Keratinocyte (primary cell): ENCODE data around the gene KIF1C. TPM values are rescaled to one million over a fixed set of nuclear protein-coding genes. Genes with fewer than 3 reads are reported as not detected.
A peak's percentile ranks its signal among the peaks of the same experiment; 100 is the strongest.

Experiments
- DNase-seq: peaks from one replicate; pipeline ENCODE4 v3.0.0-alpha.2; 2011; ENCODE audit warnings: low read depth, missing footprints, low spot score
- FAIRE-seq: peaks from 2 replicates; lab custom pipeline; 2011; peaks lifted over from hg19 to GRCh38; lab: Jason Lieb, UNC
- H2AFZ ChIP-seq: 2 replicates; pipeline ENCODE4 v1.6.0; 2012; ENCODE audit warnings: low read length, control low read depth, inconsistent platforms; ENCODE audit not compliant: control insufficient read depth
- H3K27ac ChIP-seq: 2 replicates; pipeline ENCODE4 v1.5.1; 2011; ENCODE audit warnings: low read length; ENCODE audit not compliant: control insufficient read depth, insufficient read depth
- H3K27me3 ChIP-seq: 3 replicates; pipeline ENCODE4 v1.6.0; 2011; ENCODE audit warnings: low read length; ENCODE audit not compliant: control insufficient read depth, insufficient read depth; ENCODE audit errors: extremely low read depth
- H3K36me3 ChIP-seq, 2 experiments: 2 replicates in 1 of 2; 3 replicates in 1 of 2; pipeline ENCODE4 v1.5.1; 2011; ENCODE audit warnings: low read length in 2 of 2, mild to moderate bottlenecking in 1 of 2; ENCODE audit not compliant: control insufficient read depth in 2 of 2, insufficient read depth in 2 of 2; ENCODE audit errors: extremely low read depth in 1 of 2
- H3K4me1 ChIP-seq: 3 replicates; pipeline ENCODE4 v1.5.1; 2011; ENCODE audit warnings: low read length; ENCODE audit not compliant: control insufficient read depth, insufficient read depth; ENCODE audit errors: extremely low read depth
- H3K4me2 ChIP-seq: 3 replicates; pipeline ENCODE4 v1.6.0; 2011; ENCODE audit warnings: low read depth, low read length; ENCODE audit not compliant: control insufficient read depth, insufficient read depth; ENCODE audit errors: extremely low read depth
- H3K4me3 ChIP-seq, 3 experiments: fragments of 200-600 bp in 1 of 3; sonication (generic) in 1 of 3; 2 replicates in 2 of 3; 3 replicates in 1 of 3; pipeline ENCODE4 v1.5.1; 2011 to 2016; ENCODE audit warnings: low read length in 3 of 3, mild to moderate bottlenecking in 3 of 3, control low read depth in 2 of 3, inconsistent platforms in 1 of 3, low read depth in 1 of 3, mixed read lengths in 1 of 3, mixed run types in 1 of 3, moderate library complexity in 1 of 3; ENCODE audit not compliant: control insufficient read depth in 2 of 3, insufficient read depth in 2 of 3; ENCODE audit errors: extremely low read depth in 1 of 3
- H3K79me2 ChIP-seq: 2 replicates; pipeline ENCODE4 v1.6.0; 2012; ENCODE audit warnings: low read length; ENCODE audit not compliant: control insufficient read depth, insufficient read depth
- H3K9ac ChIP-seq: 3 replicates; pipeline ENCODE4 v1.6.0; 2011; ENCODE audit warnings: low read length; ENCODE audit not compliant: control insufficient read depth, insufficient read depth; ENCODE audit errors: extremely low read depth
- H3K9me1 ChIP-seq: 3 replicates; pipeline ENCODE4 v1.6.0; 2011; ENCODE audit warnings: low read length; ENCODE audit not compliant: control insufficient read depth, insufficient read depth; ENCODE audit errors: extremely low read depth
- H3K9me3 ChIP-seq: 2 replicates; pipeline ENCODE4 v1.5.1; 2012; ENCODE audit warnings: low read depth, low read length; ENCODE audit not compliant: control insufficient read depth
- H4K20me1 ChIP-seq: 3 replicates; pipeline ENCODE4 v1.6.0; 2011; ENCODE audit warnings: low read length; ENCODE audit not compliant: control insufficient read depth, insufficient read depth; ENCODE audit errors: extremely low read depth
- CTCF ChIP-seq, 3 experiments: IDR thresholded peaks in 1 of 3; conservative IDR thresholded peaks in 1 of 3; optimal IDR thresholded peaks in 1 of 3; 2 replicates in 2 of 3; 3 replicates in 1 of 3; pipeline versions ENCODE3 to v1.5.1; 2011; ENCODE audit warnings: low read length in 3 of 3, mild to moderate bottlenecking in 3 of 3, moderate library complexity in 2 of 3, control low read depth in 1 of 3, inconsistent platforms in 1 of 3; ENCODE audit not compliant: insufficient read depth in 2 of 3; ENCODE audit errors: extremely low read depth in 1 of 3
- EZH2 ChIP-seq: IDR thresholded peaks from one replicate; pipeline ENCODE4 v1.6.1; 2012; ENCODE audit warnings: inconsistent platforms, mild to moderate bottlenecking, low read length, moderate library complexity
- dilution Hi-C: fragments of 300-500 bp; cut with MboI; formaldehyde crosslinking; loops from one replicate; pipeline ENCODE4 v1.7.0; 2020; ENCODE audit warnings: low sequenced_read_pairs; ENCODE audit not compliant: extremely low pct_ligation_motif_present
- polyA plus RNA-seq, 5 experiments: library from polyadenylated mRNA; depleted of rRNA in 3 of 5; stranded (reverse) in 3 of 5; stranded (forward) in 1 of 5; unstranded in 1 of 5; fragments of >200 nt; gene quantifications; 1 replicate in 1 of 5; 2 replicates in 3 of 5; 3 replicates in 1 of 5; pipeline versions ENCODE4 v1.2.1 to v1.2.3, GENCODE V29; 2011 to 2012; ENCODE audit warnings: missing spikeins in 2 of 5, low read depth in 1 of 5, low replicate concordance in 1 of 5

The KIF1C gene
- polyA plus RNA-seq, 1 donor (not counting 4 experiments of a cell fraction or from before 2014, with no cell fraction given) = 93.7 TPM

- H3K4me2 ChIP-seq = peak overlapping the region; percentile 95
- H3K9me1 ChIP-seq = no peaks in the 10 kb centered on the region
- peak overlapping the region; percentile 99 for H3K27ac ChIP-seq
- no peak overlapping the region for H2AFZ ChIP-seq
- H4K20me1 ChIP-seq = no peaks in the 10 kb centered on the region
- no peak overlapping the region for H3K4me3 ChIP-seq
- FAIRE-seq = no peak
- H3K36me3 ChIP-seq = peaks cover 22 to 34% of the 10 kb centered on the region in 2 experiments
- H3K4me1 ChIP-seq = peaks cover 31% of the 10 kb centered on the region
- no peaks in the 10 kb centered on the region for H3K9me3 ChIP-seq
- TF ChIP-seq CTCF (optimal IDR thresholded peaks at IDR 0.05 in 1 of 3, IDR thresholded peaks at IDR 0.05 in 1 of 3, conservative IDR thresholded peaks at IDR 0.05 in 1 of 3; ENCODE audit: extremely low read depth in 1 of 3, insufficient read depth in 2 of 3, low read length in 3 of 3) = no peak
- no peak for TF ChIP-seq EZH2
- H3K79me2 ChIP-seq = peaks cover 5% of the 10 kb centered on the region
- no peak for DNase-seq
- H3K27me3 ChIP-seq = no peaks in the 10 kb centered on the region
- H3K9ac ChIP-seq = no peak overlapping the region
- dilution Hi-C loops = no loop called here
Observed at GRCh38 chr17:4969551-4970173, 28.1 kb upstream of the KIF1C start.

GRCh38 chr17:4970273-4970672 is 27.5 kb upstream of the KIF1C start:
- Histone ChIP-seq H3K27ac (no peak overlapping the region), H3K27me3 (no peaks in the 10 kb centered on the region), H3K36me3 (peaks cover 25 to 34% of the 10 kb centered on the region in 2 experiments), H3K9ac (no peak overlapping the region), H3K9me3 (no peaks in the 10 kb centered on the region), H3K4me1 (peaks cover 31% of the 10 kb centered on the region), H3K4me3 (no peak overlapping the region), H2AFZ (no peak overlapping the region), H3K9me1 (no peaks in the 10 kb centered on the region), H3K4me2 (no peak overlapping the region), H3K79me2 (peaks cover 3% of the 10 kb centered on the region), H4K20me1 (no peaks in the 10 kb centered on the region)
- FAIRE-seq = no peak
- TF ChIP-seq EZH2 (no peak), CTCF (optimal IDR thresholded peaks at IDR 0.05 in 1 of 3, IDR thresholded peaks at IDR 0.05 in 1 of 3, conservative IDR thresholded peaks at IDR 0.05 in 1 of 3; ENCODE audit: extremely low read depth in 1 of 3, insufficient read depth in 2 of 3, low read length in 3 of 3) (no peak)
- DNase-seq = no peak
- dilution Hi-C loops = no loop called here
